Left kidney (tissue), 2 donors: Measurements from ENCODE around the gene WNK2. TPM values are rescaled to one million over a fixed set of nuclear protein-coding genes. Genes with fewer than 3 reads are reported as not detected.

Experiments
- DNase-seq: peaks from one replicate; pipeline ENCODE4 v3.0.0-alpha.2; 2013
- polyA plus RNA-seq: library from polyadenylated mRNA; unstranded; fragments of 120-200 nt; gene quantifications from one replicate; pipeline ENCODE4 v1.2.1, GENCODE V29; 2013; ENCODE audit not compliant: insufficient read length

WNK2 gene
- polyA plus RNA-seq, 1 donor, result 28.5 TPM

- no peak for DNase-seq
Observed at GRCh38 chr9:93161786-93162562, 22.0 kb upstream of the WNK2 start.

GRCh38 chr9:93164085-93164484, 19.9 kb upstream of the WNK2 start:
- no peak for DNase-seq

- no peak for DNase-seq
Observed at GRCh38 chr9:93166699-93167098, 17.2 kb upstream of the WNK2 start.

GRCh38 chr9:93167185-93167584, 16.8 kb upstream of the WNK2 start:
- DNase-seq, result no peak

- DNase-seq, result no peak
Observed at GRCh38 chr9:93167838-93168237, 16.1 kb upstream of the WNK2 start.

- DNase-seq, result no peak
Observed at GRCh38 chr9:93168581-93168980, 15.4 kb upstream of the WNK2 start.

GRCh38 chr9:93169444-93169843, 14.5 kb upstream of the WNK2 start:
- no peak for DNase-seq

GRCh38 chr9:93170571-93170970, 13.4 kb upstream of the WNK2 start:
- no peak for DNase-seq

- DNase-seq, result no peak
Observed at GRCh38 chr9:93171261-93171990, 12.5 kb upstream of the WNK2 start.

GRCh38 chr9:93172666-93173364, 11.1 kb upstream of the WNK2 start:
- DNase-seq, result no peak

- DNase-seq, result no peak
Observed at GRCh38 chr9:93173365-93174051, 10.4 kb upstream of the WNK2 start.

- DNase-seq, result no peak
Observed at GRCh38 chr9:93174976-93175375, 9.0 kb upstream of the WNK2 start.

- no peak for DNase-seq
Observed at GRCh38 chr9:93177676-93178075, 6.3 kb upstream of the WNK2 start.

GRCh38 chr9:93178851-93179786, 4.8 kb upstream of the WNK2 start:
- DNase-seq, result no peak

- no peak for DNase-seq
Observed at GRCh38 chr9:93180938-93181337, 3.0 kb upstream of the WNK2 start.

GRCh38 chr9:93181672-93182435, 2.1 kb upstream of the WNK2 start:
- no peak for DNase-seq

- no peak for DNase-seq
Observed at GRCh38 chr9:93182572-93182971, 1.4 kb upstream of the WNK2 start.

GRCh38 chr9:93183131-93183662, 742 bp upstream of the WNK2 start:
- no peak for DNase-seq

- DNase-seq, result no peak
Observed at GRCh38 chr9:93184432-93185265, 710 bp downstream of the WNK2 start.
